ENCODE measurements around the gene MARCHF2.
A peak's percentile ranks its signal among the peaks of the same experiment; 100 is the strongest.

The MARCHF2 gene

DNA sequence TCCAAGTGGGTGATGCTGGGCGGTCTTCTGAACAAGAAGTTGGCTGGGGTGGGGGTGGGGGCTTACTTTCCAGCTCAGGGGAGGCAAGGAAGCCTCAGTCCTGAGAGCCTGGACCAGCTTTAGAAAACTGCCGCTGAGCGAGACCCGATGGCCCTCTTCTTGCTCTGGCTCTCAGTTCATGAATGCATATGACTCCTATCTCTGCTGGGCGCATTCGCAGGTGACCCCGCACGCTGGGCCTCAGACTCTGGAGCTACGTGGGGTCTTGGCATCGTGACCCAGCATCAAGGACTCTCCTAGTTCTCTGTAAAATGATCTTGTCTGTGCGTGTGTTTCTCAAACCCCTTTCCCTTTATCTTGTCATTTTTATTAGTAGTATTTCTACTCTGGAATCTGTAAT is 69.6 kb downstream of the MARCHF2 start:
- no peak for DNase-seq

DNA sequence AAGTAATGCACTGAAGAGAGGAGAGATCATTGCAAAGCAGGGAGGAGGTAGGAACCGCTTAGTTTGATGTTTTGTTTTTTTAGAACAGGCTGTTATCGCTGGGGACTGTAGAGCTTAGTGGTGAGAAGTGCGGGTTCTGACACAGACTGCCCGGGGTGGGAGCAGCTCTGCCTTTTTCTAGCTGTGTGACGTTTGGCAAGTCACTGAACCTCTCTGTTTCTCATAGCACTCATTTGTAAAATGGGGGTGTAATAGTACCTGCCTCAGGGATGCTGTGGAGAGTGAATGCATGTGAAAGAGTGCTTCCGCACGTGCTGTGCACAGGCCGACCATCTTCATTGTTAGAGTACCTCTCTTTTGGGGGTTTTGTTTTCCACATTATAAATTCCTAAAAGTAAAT is 70.1 kb downstream of the MARCHF2 start:
- no peak for DNase-seq

DNA sequence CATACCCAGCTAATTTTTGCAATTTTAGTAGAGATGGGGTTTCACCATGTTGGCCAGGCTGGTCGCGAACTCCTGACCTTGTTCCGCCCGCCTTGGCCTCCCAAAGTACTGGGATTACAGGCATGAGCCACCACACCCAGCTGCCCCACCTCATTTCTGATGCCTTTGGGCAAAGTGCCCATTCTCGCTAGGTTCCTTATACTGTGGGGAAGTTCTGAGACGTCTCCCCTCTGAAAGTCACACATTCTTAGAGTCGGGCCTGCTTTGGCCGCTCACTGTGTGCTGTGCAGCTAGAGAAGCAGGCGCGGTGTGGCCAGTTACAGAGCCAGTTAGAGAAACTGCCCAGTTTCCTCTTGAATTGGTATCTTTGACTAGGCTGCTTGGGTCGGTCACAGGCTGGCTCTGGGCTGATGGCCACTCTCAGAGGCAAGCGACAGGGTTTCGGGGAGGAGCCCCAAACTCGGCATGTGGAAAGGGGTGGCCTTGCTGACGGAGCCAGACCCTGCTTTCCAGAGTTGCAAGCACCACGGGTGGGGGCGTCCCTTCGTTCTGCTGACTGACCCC is 71.3 kb downstream of the MARCHF2 start:
- DNase-seq, result peak; percentile 90

DNA sequence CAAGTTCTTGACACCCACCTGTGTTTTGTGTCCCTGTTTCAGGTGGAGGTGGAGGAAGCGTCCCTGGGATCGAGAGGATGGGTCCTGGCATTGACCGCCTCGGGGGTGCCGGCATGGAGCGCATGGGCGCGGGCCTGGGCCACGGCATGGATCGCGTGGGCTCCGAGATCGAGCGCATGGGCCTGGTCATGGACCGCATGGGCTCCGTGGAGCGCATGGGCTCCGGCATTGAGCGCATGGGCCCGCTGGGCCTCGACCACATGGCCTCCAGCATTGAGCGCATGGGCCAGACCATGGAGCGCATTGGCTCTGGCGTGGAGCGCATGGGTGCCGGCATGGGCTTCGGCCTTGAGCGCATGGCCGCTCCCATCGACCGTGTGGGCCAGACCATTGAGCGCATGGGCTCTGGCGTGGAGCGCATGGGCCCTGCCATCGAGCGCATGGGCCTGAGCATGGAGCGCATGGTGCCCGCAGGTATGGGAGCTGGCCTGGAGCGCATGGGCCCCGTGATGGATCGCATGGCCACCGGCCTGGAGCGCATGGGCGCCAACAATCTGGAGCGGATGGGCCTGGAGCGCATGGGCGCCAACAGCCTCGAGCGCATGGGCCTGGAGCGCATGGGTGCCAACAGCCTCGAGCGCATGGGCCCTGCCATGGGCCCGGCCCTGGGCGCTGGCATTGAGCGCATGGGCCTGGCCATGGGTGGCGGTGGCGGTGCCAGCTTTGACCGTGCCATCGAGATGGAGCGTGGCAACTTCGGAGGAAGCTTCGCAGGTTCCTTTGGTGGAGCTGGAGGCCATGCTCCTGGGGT is 72.7 kb downstream of the MARCHF2 start:
- no peak for DNase-seq

DNA sequence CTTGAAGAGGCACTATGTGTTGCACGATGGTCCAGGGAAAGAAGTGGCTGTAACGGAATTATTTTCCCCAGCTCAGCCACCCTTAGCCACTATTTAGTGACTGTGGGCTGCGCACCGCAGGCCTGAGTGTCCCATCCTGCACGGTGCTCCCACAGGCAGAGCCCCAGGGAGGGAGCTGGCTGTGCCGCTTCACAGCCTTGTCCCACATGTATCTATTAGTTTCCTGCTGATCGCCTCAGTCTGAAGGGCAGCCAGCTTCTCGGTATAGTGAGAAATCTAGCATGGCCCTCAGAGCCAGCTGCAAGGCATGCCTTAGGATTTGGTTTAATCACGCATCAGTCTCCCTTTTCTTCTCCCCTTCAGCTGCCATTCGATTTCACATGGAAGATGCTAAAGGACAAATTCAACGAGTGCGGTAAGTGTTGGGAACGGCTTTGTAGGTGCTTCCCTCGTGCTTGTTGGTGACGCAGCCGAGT is 73.6 kb downstream of the MARCHF2 start:
- no peak for DNase-seq

DNA sequence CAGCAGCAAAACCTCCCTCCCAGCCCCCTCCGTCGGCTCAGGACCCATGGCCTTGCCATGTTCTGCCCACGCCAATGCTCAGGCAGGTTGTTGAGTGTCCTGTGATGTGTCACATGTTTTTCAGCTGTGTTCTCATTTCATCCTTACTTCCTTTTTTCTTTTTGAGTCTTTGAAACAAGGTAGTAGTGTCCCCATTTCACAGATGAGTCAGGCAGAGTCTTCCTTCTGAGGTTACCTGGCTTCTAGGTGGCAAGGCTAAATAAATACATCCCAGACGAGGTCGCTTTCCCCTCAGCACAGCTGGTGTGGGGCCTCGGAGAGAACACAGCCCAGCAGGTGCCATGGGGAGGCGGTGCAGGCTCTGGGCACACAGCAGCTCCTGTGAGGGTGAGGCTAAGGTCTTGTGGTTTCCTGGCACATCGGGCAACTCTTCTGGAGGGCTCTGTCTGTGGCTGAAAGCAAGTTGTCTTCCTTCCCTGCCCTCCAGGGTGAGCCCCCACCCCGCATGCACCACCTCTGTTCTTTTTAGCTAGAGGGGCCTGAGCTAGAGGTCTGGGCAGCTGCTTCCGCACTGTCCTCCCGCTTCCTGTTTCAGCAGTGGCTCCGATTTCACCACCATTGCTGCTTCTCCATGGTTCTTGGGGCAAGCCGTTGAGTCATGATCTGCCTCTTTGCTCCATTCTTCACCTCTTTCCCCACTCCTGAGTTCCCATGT is 74.2 kb downstream of the MARCHF2 start:
- peak; percentile 96 for DNase-seq

DNA sequence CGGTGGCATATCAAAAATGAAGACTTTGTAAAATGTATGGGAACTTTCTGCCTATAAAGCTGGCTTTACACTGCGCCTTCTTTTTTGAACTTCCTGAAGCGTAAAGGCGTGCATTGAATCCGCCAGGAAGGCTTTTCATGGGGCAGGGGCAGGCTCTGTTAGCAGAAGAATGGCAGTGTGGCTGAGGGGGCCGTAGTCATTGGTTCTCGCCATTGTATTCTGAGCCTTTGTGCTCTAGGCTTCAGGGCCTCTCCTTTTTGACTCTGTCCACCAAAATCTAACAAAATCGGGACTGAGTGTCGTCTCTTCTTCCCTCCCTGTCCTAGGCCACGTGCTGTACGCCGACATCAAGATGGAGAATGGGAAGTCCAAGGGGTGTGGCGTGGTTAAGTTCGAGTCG is 75.3 kb downstream of the MARCHF2 start:
- DNase-seq, result peak; percentile 20
